Measurements from ENCODE around the gene GRID1.
A peak's percentile ranks its signal among the peaks of the same experiment; 100 is the strongest.

Gene GRID1

GRCh38 chr10:86344714-86345161 lies 21.9 kb downstream of the GRID1 start:
- H3K4me1 ChIP-seq (ENCODE audit: insufficient read depth, poor library complexity, severe bottlenecking) = peaks cover 20% of the 10 kb centered on the region
- ATAC-seq (ENCODE audit: low read depth) (no peak), DNase-seq (ENCODE audit: low spot score) (peak; percentile 39)
- no peaks in the 10 kb centered on the region for H3K36me3 ChIP-seq (ENCODE audit: low read depth)
- H3K27me3 ChIP-seq (ENCODE audit: insufficient read depth, poor library complexity, severe bottlenecking) = no peaks in the 10 kb centered on the region
- TF ChIP-seq CTCF (IDR thresholded peaks at IDR 0.05; ENCODE audit: poor library complexity, severe bottlenecking) = no peak
- no peaks in the 10 kb centered on the region for H3K9me3 ChIP-seq (ENCODE audit: severe bottlenecking)
- H3K4me3 ChIP-seq (ENCODE audit: severe bottlenecking) = no peak overlapping the region
- no peak overlapping the region for H3K27ac ChIP-seq (ENCODE audit: poor library complexity, severe bottlenecking)

- Histone ChIP-seq H3K36me3 (ENCODE audit: low read depth) (no peaks in the 10 kb centered on the region), H3K4me1 (ENCODE audit: insufficient read depth, poor library complexity, severe bottlenecking) (peaks cover 20% of the 10 kb centered on the region)
- peak; percentile 10 for DNase-seq (ENCODE audit: low spot score)
Measured at GRCh38 chr10:86344281-86344680, 22.3 kb downstream of the GRID1 start.

GRCh38 chr10:86343761-86344160 lies 22.8 kb downstream of the GRID1 start:
- no peak for TF ChIP-seq CTCF (IDR thresholded peaks at IDR 0.05; ENCODE audit: poor library complexity, severe bottlenecking)
- peak; percentile 29 for DNase-seq (ENCODE audit: low spot score)
- no peak for ATAC-seq (ENCODE audit: low read depth)
- H3K27ac ChIP-seq (ENCODE audit: poor library complexity, severe bottlenecking) = no peak overlapping the region
- H3K4me1 ChIP-seq (ENCODE audit: insufficient read depth, poor library complexity, severe bottlenecking) = peaks cover 20% of the 10 kb centered on the region
- no peak overlapping the region for H3K4me3 ChIP-seq (ENCODE audit: severe bottlenecking)
- no peaks in the 10 kb centered on the region for H3K9me3 ChIP-seq (ENCODE audit: severe bottlenecking)
- H3K36me3 ChIP-seq (ENCODE audit: low read depth) = no peaks in the 10 kb centered on the region
- H3K27me3 ChIP-seq (ENCODE audit: insufficient read depth, poor library complexity, severe bottlenecking) = no peaks in the 10 kb centered on the region

More at GRCh38 chr10:86344281-86344680, 22.3 kb downstream of the GRID1 start:
- no peaks in the 10 kb centered on the region for H3K27me3 ChIP-seq (ENCODE audit: insufficient read depth, poor library complexity, severe bottlenecking)
- TF ChIP-seq CTCF (IDR thresholded peaks at IDR 0.05; ENCODE audit: poor library complexity, severe bottlenecking) = no peak
- no peak for ATAC-seq (ENCODE audit: low read depth)
- H3K27ac ChIP-seq (ENCODE audit: poor library complexity, severe bottlenecking) = no peak overlapping the region
- no peak overlapping the region for H3K4me3 ChIP-seq (ENCODE audit: severe bottlenecking)
- H3K9me3 ChIP-seq (ENCODE audit: severe bottlenecking) = no peaks in the 10 kb centered on the region

- Histone ChIP-seq H3K4me1 (ENCODE audit: insufficient read depth, poor library complexity, severe bottlenecking) (peaks cover 18% of the 10 kb centered on the region), H3K27me3 (ENCODE audit: insufficient read depth, poor library complexity, severe bottlenecking) (no peaks in the 10 kb centered on the region), H3K27ac (ENCODE audit: poor library complexity, severe bottlenecking) (no peak overlapping the region), H3K9me3 (ENCODE audit: severe bottlenecking) (no peaks in the 10 kb centered on the region), H3K36me3 (ENCODE audit: low read depth) (no peaks in the 10 kb centered on the region), H3K4me3 (ENCODE audit: severe bottlenecking) (no peak overlapping the region)
- ATAC-seq (ENCODE audit: low read depth) (no peak), DNase-seq (ENCODE audit: low spot score) (peak; percentile 29)
- TF ChIP-seq CTCF (IDR thresholded peaks at IDR 0.05; ENCODE audit: poor library complexity, severe bottlenecking) = no peak
Measured at GRCh38 chr10:86342111-86342863, 24.3 kb downstream of the GRID1 start.

- Histone ChIP-seq H3K27me3 (ENCODE audit: insufficient read depth, poor library complexity, severe bottlenecking) (no peaks in the 10 kb centered on the region), H3K9me3 (ENCODE audit: severe bottlenecking) (no peaks in the 10 kb centered on the region), H3K4me1 (ENCODE audit: insufficient read depth, poor library complexity, severe bottlenecking) (peaks cover 9% of the 10 kb centered on the region), H3K4me3 (ENCODE audit: severe bottlenecking) (no peak overlapping the region), H3K36me3 (ENCODE audit: low read depth) (no peaks in the 10 kb centered on the region), H3K27ac (ENCODE audit: poor library complexity, severe bottlenecking) (no peak overlapping the region)
- TF ChIP-seq CTCF (IDR thresholded peaks at IDR 0.05; ENCODE audit: poor library complexity, severe bottlenecking) = no peak
- DNase-seq (ENCODE audit: low spot score) (peak; percentile 23), ATAC-seq (ENCODE audit: low read depth) (no peak)
Measured at GRCh38 chr10:86341361-86341811, 25.2 kb downstream of the GRID1 start.
